ENCODE data around the gene KRT15. TPM values are rescaled to one million over a fixed set of nuclear protein-coding genes. Genes with fewer than 3 reads are reported as not detected.

Gene KRT15
- total RNA-seq, 6 experiments from 2014 or later, result not detected

GRCh38 chr17:41491476-41491875 lies 27.2 kb downstream of the KRT15 start:
- no peak for DNase-seq
- H3K4me1 ChIP-seq, result no peaks in the 10 kb centered on the region
- no peak for ATAC-seq

GRCh38 chr17:41490000-41490990 lies 28.4 kb downstream of the KRT15 start:
- TF ChIP-seq POLR2A (IDR thresholded peaks at IDR 0.05) (no peak), CTCF (IDR thresholded peaks at IDR 0.05) (no peak)
- Histone ChIP-seq H3K9me3 (no peaks in the 10 kb centered on the region), H3K27ac (no peak overlapping the region), H3K36me3 (no peaks in the 10 kb centered on the region), H3K27me3 (no peaks in the 10 kb centered on the region), H3K4me3 (no peak overlapping the region), H3K4me1 (no peaks in the 10 kb centered on the region)
- ATAC-seq (peak in 1 of 4 donors; percentile 36), DNase-seq (no peak)
- 44% methylated on average over 10 of the region's 10 CpGs for WGBS (ENCODE audit: insufficient coverage, low coverage, low lambda C conversion rate, missing lambda C conversion rate)
- intact Hi-C loops (cut with DNase I), result no loop called here

More at GRCh38 chr17:41491476-41491875, 27.2 kb downstream of the KRT15 start:
- no peak for TF ChIP-seq POLR2A (IDR thresholded peaks at IDR 0.05)
- TF ChIP-seq CTCF (IDR thresholded peaks at IDR 0.05), result no peak
- intact Hi-C loops (cut with DNase I), result no loop called here
- 40% methylated on average over 1 of the region's 2 CpGs for WGBS (ENCODE audit: insufficient coverage, low coverage, low lambda C conversion rate, missing lambda C conversion rate)
- Histone ChIP-seq H3K27ac (no peak overlapping the region), H3K4me3 (no peak overlapping the region), H3K36me3 (no peaks in the 10 kb centered on the region), H3K27me3 (no peaks in the 10 kb centered on the region), H3K9me3 (no peaks in the 10 kb centered on the region)

- H3K9me3 ChIP-seq, result no peaks in the 10 kb centered on the region
- TF ChIP-seq POLR2A (IDR thresholded peaks at IDR 0.05) (no peak), CTCF (IDR thresholded peaks at IDR 0.05) (no peak)
- H3K27me3 ChIP-seq, result no peaks in the 10 kb centered on the region
- intact Hi-C loops (cut with DNase I), result no loop called here
- WGBS (ENCODE audit: insufficient coverage, low coverage, low lambda C conversion rate, missing lambda C conversion rate), result no CpG with 5 or more reads among the region's 12 CpGs
- H3K4me1 ChIP-seq, result no peaks in the 10 kb centered on the region
- no peak within 1 kb of the TSS for H3K27ac ChIP-seq
- H3K36me3 ChIP-seq, result no peaks in the 10 kb centered on the region
- no peak for DNase-seq
- ATAC-seq, result no peak
- H3K4me3 ChIP-seq, result no peak within 1 kb of the TSS
These were observed 29.2 kb downstream of the KRT15 start, which contains the start of gene KRT36 for GRCh38 chr17:41489531-41489930. TSS of gene KRT36 (minus strand) at chr17:41489910. CDS start at chr17:41489864, 46 bp downstream.

GRCh38 chr17:41486809-41487530 lies 31.7 kb downstream of the KRT15 start:
- H3K27ac ChIP-seq, result no peak overlapping the region
- H3K27me3 ChIP-seq, result no peaks in the 10 kb centered on the region
- intact Hi-C loops (cut with DNase I), result no loop called here
- H3K36me3 ChIP-seq, result no peaks in the 10 kb centered on the region
- 49% methylated on average over 12 of the region's 29 CpGs for WGBS (ENCODE audit: insufficient coverage, low coverage, low lambda C conversion rate, missing lambda C conversion rate)
- peak in 3 of 4 donors; percentile 27 to 37 (median 29) for ATAC-seq
- DNase-seq, result no peak
- H3K4me1 ChIP-seq, result no peaks in the 10 kb centered on the region
- TF ChIP-seq POLR2A (IDR thresholded peaks at IDR 0.05), result no peak
- peak; percentile 19 to 39 (median 28) for TF ChIP-seq CTCF (IDR thresholded peaks at IDR 0.05)
- no peak overlapping the region for H3K4me3 ChIP-seq
- H3K9me3 ChIP-seq, result no peaks in the 10 kb centered on the region

Data from right lobe of liver (tissue), 6 donors.